ENCODE measurements around the gene GBA2. TPM values are rescaled to one million over a fixed set of nuclear protein-coding genes. Genes with fewer than 3 reads are reported as not detected.

Gene GBA2
- total and polyA plus RNA-seq, 8 donors, result 63.3 to 113 (median 92.2) TPM

- Histone ChIP-seq H3K4me1 (peaks cover 4 to 34% of the 10 kb centered on the region in 2 donors), H3K27ac (peak overlapping the region; percentile 85), H3K36me3 (peaks cover 0 to 37% of the 10 kb centered on the region in 2 donors), H3K27me3 (no peaks in the 10 kb centered on the region), H3K4me3 (peak overlapping the region; percentile 45 to 54), H3K9me3 (no peaks in the 10 kb centered on the region)
- DNase-seq (peak in 3 of 4 donors; percentile 66 to 92 (median 80)), ATAC-seq (peak; percentile 83)
- intact Hi-C loops (cut with DNase I), result no loop called here
- TF ChIP-seq, protein P1, sequence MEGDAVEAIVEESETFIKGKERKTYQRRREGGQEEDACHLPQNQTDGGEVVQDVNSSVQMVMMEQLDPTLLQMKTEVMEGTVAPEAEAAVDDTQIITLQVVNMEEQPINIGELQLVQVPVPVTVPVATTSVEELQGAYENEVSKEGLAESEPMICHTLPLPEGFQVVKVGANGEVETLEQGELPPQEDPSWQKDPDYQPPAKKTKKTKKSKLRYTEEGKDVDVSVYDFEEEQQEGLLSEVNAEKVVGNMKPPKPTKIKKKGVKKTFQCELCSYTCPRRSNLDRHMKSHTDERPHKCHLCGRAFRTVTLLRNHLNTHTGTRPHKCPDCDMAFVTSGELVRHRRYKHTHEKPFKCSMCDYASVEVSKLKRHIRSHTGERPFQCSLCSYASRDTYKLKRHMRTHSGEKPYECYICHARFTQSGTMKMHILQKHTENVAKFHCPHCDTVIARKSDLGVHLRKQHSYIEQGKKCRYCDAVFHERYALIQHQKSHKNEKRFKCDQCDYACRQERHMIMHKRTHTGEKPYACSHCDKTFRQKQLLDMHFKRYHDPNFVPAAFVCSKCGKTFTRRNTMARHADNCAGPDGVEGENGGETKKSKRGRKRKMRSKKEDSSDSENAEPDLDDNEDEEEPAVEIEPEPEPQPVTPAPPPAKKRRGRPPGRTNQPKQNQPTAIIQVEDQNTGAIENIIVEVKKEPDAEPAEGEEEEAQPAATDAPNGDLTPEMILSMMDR (IDR thresholded peaks at IDR 0.05), result peak; percentile 50 to 62
Observed at GRCh38 chr9:35756275-35757225, 7.5 kb upstream of the GBA2 start.

- Histone ChIP-seq H3K9me3 (no peaks in the 10 kb centered on the region), H3K36me3 (peaks cover 0 to 47% of the 10 kb centered on the region in 2 donors), H3K4me3 (no peak overlapping the region), H3K4me1 (peaks cover 6 to 43% of the 10 kb centered on the region in 2 donors), H3K27ac (no peak overlapping the region), H3K27me3 (no peaks in the 10 kb centered on the region)
- TF ChIP-seq, protein P1 (IDR thresholded peaks at IDR 0.05), result no peak
- intact Hi-C loops (cut with DNase I), result no loop called here
- DNase-seq (no peak), ATAC-seq (no peak)
Observed at GRCh38 chr9:35755071-35755470, 6.0 kb upstream of the GBA2 start.

DNA sequence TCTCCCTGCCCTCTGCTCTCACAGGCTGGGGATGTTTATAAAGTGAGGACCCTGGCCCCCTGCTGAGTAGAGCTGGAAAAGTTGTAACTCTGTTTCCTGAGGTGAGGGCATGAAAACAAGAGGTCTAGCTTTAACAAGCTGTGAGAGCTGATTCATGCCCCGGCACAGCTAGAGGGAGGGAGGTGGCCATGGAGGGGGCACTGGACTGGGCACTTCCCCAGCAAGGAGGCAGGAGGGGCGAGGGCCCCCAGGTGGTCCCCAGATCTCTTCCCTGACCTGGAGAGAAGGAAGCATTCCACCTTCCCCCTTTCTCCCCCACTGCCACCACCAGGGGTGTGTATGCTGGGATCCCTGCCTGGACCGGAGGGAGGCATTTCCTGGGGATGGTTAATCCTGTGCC, 5.2 kb upstream of the GBA2 start, which contains the start of gene MSMP:
TSS of gene MSMP (minus strand) at position 13 of the 400 bp plus-strand sequence. CDS start 147 bp downstream, outside the sequence.
- H3K36me3 ChIP-seq, result peaks cover 0 to 47% of the 10 kb centered on the region in 2 donors
- ATAC-seq (no peak), DNase-seq (no peak)
- H3K27me3 ChIP-seq, result no peaks in the 10 kb centered on the region
- TF ChIP-seq, protein P1 (IDR thresholded peaks at IDR 0.05), result no peak
- no peak within 1 kb of the TSS for H3K27ac ChIP-seq
- H3K4me3 ChIP-seq, result no peak within 1 kb of the TSS
- peaks cover 10 to 49% of the 10 kb centered on the region in 2 donors for H3K4me1 ChIP-seq
- no peaks in the 10 kb centered on the region for H3K9me3 ChIP-seq
- intact Hi-C loops (cut with DNase I), result no loop called here

- intact Hi-C loops (cut with DNase I), result no loop called here
- peaks cover 0 to 47% of the 10 kb centered on the region in 2 donors for H3K36me3 ChIP-seq
- H3K27me3 ChIP-seq, result no peaks in the 10 kb centered on the region
- H3K27ac ChIP-seq, result no peak overlapping the region
- ATAC-seq (no peak), DNase-seq (no peak)
- H3K9me3 ChIP-seq, result no peaks in the 10 kb centered on the region
- TF ChIP-seq, protein P1 (IDR thresholded peaks at IDR 0.05), result no peak
- no peak overlapping the region for H3K4me3 ChIP-seq
- peaks cover 10 to 41% of the 10 kb centered on the region in 2 donors for H3K4me1 ChIP-seq
Observed at GRCh38 chr9:35753466-35753865, 4.4 kb upstream of the GBA2 start.

- H3K36me3 ChIP-seq, result peaks cover 0 to 47% of the 10 kb centered on the region in 2 donors
- H3K9me3 ChIP-seq, result no peaks in the 10 kb centered on the region
- H3K27ac ChIP-seq, result peak overlapping the region; percentile 90 to 91
- peak overlapping the region in 1 of 2 donors; percentile 93 for H3K4me3 ChIP-seq
- ATAC-seq (no peak), DNase-seq (no peak)
- TF ChIP-seq, protein P1 (IDR thresholded peaks at IDR 0.05), result no peak
- H3K27me3 ChIP-seq, result no peaks in the 10 kb centered on the region
- intact Hi-C loops (cut with DNase I), result no loop called here
- peaks cover 23 to 47% of the 10 kb centered on the region in 2 donors for H3K4me1 ChIP-seq
Observed at GRCh38 chr9:35750256-35750531, 1.2 kb upstream of the GBA2 start.
